GM19397 (cell line): ENCODE measurements around the gene CAPN15.

Experiments used
- ATAC-seq: cut with Tn5 transposase; IDR thresholded peaks from one replicate; pipeline ENCODE4 v1.9.1; 2021; ENCODE audit warnings: mild to moderate bottlenecking, moderate library complexity; ENCODE audit not compliant: unreplicated experiment

The CAPN15 gene

DNA sequence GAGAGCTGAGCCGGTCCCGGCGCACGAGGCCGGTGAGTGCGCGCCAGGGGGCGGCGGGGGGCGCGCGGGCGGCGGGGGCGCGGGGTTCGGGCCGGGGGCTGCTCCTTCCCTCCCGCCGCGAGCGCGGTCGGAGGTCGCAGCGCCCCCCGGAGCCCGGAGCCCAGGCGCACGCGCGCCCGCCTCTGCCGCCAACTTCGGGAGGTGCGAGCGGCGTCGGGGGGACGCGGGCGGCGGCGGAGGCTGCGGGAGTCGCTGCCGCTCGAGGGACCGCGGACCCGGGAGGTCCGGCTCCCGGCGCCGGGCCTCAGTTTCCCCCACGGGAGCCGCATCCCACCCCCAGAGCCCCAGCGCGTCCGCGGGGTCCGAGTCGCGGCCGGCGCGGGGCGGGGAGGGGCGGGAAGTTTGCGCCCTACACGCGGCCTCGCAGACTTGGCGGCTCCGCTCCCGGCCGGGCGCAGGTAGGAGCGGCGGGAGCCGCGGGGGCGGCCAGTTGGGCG lies 32.7 kb downstream of the CAPN15 start, which contains the start of gene PRR35:
Gene PRR35 (plus strand): TSS at position 191 of the 497 bp plus-strand sequence. CDS start 2,901 bp downstream, outside the sequence.
- ATAC-seq: no peak

DNA sequence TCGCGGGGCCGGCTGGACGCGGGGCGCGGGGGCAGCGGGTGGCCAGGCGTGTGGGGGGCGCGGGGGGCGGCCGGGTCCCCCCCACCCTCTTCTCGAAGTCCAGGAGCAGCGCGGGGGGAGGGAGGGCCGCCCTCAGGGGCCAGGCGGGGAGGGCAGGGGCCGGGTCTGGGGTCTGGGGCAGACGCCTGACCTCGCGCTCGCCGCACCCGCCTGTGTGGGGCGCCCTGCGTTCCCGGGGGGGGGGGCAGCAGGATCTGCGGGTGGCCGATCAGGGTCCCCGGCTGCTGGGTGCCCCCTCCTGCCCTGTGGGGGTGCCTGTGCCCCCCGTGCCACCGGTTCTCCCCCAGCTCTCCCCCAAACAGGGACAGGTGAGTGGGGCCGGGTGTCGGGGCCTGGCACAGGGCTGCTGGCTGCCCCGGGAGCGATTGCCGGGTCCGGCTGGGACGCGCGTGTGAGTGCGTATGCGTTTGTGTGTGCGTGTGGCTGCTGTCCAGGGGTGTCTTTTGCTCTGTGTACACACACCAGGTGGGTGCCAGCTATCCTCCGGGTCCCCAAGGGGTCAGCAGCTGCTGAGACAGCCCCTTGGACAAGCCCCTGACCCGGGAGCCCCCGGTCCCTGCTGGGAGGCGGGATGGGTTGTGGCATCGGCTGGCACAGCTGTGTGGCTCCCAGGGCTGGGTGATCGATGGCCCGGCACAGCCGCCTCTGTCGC lies 33.3 kb downstream of the CAPN15 start:
- ATAC-seq: no peak

DNA sequence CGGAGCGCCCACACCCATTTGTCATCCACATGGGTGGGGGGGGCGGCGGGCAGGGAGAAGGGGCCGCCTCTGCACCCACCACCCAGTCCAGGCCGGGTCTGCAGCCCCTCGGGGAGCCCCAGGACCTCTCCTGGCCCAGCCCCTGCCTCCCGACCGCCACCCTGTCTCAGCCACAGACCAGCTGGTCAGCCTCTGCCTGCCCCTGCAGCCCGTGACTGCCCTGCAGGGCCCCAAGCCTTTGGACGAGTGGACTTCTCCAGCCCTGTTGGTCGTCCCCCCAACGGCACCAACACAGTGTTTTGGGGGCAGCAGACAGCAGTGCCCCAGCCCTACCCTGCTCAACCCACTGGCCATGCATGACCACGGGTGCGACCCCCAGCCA lies 33.9 kb downstream of the CAPN15 start:
- ATAC-seq: no peak

DNA sequence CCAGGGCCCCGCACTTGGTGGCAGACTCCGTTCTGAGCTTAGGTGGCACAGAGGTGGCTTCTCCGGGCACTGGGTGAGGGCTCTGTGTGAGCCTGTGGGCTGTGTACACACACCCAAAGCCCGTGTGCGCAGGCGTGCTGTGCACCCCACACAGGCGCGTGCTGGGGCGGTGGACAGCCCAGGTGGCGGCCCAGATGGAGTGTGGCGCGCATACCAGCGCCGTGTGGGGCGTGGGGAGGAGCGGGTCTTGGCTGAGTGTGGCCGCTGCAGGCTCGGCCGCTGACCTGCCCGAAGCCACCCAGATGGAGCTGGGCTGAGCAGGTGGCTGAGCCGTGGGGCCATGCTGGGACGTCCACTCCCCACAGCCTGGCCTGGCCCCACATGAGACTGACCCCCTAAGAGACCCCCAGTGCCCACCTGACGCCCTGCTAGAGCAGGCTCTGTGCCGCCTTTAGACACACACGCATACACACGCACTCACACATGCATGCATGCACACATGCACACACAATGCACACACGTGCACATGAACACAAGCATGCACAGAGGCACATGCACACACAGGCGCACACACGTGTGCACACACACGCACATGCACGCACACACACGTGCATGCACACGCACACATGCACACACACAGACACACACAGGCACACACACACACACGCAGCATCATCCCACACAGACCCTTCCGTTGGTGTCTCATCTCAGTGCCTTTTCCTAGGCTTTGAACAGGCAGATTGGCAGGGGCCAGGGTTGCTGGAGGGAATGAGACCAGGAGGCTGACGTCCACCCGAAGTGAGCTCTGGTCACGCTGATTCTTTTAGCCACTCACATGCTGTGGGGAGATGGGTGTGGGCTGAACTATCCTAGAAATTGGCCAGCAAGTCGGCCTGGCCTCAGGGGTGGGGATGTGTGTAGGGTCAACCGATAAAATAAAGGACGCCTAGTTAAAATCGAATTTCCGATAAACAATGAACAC lies 34.7 kb downstream of the CAPN15 start:
- no peak for ATAC-seq

DNA sequence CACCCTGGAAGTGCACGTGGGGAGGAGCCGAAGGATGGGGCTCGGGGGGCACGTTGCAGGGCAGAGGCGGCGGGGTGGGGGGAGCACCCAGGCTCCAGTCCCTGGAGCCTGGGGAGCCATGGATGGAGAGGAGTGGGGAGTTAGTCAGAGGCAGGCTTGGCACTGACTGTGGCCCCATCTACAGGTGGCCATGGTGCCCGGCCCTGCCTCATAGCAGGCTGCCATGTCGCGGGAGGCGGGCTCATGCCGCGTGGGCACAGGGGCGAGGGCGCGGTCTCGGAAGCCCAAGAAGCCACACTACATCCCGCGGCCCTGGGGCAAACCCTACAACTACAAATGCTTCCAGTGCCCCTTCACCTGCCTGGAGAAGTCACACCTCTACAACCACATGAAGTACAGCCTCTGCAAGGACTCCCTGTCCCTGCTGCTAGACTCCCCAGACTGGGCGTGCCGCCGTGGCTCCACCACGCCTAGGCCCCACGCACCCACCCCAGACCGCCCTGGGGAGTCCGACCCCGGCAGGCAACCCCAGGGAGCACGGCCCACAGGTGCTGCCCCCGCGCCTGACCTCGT lies 35.6 kb downstream of the CAPN15 start:
- no peak for ATAC-seq

DNA sequence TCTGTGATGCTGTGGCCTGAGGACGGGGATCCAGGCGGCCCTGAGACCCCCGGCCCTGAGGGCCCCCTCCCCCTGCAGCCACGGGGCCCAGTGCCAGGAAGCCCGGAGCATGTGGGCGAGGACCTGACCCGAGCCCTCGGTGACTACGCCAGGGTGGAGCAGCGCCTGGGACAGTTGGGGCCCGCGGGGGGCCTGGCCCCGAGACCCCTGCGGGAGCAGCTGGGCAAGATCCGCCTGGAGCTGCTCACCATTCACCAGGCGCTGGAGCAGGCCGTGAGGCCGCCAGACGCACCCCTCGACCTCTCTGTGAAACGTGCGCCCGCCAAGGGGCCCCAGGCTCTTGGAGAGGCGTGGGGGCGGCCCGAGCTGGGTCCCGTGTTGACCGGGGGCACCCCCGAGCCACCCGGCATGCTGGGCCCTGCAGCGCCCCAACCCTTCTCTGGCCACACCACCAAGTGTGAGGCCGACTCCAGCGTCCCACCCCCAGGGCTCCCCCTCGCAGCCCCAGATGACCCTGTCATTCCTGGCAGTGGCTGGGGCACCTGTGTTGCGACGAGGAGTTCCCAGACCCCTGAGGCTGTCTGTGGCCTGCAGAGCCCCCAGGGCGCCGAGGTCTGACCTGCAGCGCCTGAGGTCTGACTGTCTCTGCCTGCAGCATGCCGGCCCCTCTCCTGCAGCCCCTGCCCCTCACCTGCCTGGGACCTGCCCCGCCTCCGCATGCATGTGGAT lies 37.3 kb downstream of the CAPN15 start:
- ATAC-seq: no peak

DNA sequence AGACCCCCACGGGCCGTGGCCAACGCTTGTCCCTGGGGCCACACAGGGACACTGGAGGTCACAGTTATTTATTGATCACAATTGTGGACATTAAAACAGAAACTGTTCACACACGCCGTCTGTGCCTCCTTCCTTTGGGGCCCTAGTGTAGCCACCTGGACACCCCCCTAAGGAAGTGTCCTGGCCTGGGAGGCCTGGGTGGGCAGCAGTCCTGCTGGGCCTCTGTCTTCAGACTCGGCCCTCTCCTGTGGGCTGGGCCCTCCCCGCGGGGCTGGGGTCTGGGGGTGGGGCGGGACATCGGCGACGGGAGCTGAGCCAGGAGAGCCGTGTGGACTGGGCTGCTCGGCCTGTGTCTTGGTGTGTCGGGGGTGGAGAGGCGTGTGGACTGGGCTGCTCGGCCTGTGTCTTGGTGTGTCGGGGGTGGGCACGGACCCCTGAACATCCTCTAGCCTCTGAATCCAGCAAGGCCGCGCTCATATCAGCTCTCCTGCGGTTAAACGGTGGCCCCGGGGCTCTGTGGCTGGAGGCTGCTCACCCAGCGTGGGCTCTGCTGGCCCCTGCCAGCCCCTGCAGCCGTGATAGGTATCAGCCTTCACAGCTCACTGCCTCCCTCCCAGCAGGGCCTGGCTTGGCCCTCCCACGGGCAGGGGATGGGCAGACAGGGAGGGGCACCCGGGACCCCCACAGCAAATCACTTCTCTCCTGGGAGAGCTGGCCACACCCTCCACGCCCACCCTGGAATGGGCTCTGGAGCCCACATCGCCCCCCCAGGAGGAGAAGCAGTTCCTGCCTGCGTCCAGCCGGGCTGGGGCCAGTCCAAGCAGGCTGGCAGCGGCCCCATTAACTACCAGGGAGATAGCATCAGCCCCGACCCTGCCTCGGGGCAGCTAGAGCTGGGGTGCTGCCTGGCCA lies 38.2 kb downstream of the CAPN15 start:
- ATAC-seq: no peak

DNA sequence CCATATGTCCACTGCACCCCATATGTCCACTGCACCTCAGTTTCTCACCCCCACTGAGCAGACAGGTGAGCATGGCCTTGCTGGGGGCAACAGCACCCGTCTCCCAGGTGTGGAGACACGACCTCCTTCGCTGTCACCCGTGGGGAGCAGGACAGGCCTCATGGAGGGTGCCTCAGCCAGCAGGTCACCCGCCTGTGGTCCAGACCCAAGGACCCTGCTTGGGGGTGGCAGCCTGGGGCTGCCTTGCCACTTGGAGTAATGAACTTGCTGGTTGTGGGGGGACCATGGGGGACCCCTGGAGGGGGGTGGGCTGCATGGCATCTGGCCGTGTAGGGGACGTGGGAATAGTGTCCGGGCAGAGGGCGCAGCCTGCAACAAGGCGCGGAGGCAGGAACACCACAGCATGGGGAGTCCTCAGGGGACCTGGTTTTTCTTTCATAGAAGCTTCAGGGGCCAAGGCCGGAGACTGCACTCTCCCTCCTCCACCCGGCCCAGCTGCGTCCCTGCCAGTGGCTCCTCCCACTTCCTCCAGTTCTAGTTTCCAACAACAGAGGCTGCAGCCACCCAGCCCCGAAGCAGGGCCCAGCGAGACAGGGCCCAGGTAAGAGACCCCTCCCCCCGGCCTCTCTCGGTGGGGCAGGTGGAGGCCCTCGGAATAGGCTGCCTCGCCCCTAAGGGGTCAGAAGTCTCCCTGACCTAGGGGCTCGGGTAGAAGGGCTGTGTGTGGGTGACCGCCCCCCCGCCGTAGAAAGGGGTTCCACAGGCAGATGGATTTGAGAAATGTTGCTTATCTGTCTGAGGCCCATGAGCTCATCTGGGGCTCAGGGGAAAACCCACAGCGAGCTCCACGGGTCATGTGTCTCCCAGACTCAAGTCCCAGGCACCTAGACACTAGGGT lies 39.2 kb downstream of the CAPN15 start, which contains the start of gene NHLRC4:
Gene NHLRC4 (plus strand): TSS at position 531 of the 898 bp plus-strand sequence. CDS start 1,043 bp downstream, outside the sequence.
- ATAC-seq: no peak

DNA sequence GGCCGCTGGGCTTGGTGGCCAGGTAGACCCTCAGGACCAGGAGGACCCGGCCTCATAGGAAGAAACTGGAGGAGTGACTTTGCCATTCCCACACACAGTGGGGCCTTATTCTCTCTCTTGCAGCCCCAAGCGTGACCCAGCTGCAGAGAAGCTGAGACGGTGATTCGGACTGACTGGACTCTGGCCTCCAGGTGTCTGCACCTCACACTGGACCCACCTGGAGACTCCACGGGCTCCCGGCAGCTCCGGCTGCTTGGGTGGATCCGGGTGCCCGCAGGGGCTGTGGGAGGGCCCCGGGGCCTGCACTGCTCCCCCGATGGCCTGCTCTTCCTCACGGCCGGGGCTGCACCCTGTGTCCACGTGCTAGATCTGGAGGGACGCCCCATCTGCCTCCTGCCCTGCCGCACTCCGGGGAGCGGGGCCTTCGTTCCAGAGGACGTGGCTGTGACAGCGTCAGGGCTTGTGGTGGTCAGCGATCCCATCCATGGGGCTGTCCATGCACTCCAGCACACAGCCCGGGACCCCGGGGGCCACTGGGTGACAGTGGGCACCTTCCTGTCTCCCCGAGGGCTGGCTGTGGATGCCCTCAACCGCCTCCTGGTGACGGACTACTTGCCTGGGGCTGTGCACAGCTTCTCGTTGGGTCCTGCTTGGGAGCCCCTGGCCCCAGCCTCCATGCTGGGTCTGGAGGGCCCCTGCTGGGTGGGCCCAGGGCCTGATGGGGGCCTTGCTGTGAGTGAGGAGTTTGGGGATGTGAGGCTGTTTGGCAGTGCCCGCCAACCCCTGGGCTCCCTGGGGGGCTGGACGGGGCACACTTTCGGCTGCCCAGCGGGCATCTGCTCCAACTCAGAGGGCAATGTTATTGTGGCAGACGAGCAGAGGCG lies 40.1 kb downstream of the CAPN15 start:
- ATAC-seq: no peak

DNA sequence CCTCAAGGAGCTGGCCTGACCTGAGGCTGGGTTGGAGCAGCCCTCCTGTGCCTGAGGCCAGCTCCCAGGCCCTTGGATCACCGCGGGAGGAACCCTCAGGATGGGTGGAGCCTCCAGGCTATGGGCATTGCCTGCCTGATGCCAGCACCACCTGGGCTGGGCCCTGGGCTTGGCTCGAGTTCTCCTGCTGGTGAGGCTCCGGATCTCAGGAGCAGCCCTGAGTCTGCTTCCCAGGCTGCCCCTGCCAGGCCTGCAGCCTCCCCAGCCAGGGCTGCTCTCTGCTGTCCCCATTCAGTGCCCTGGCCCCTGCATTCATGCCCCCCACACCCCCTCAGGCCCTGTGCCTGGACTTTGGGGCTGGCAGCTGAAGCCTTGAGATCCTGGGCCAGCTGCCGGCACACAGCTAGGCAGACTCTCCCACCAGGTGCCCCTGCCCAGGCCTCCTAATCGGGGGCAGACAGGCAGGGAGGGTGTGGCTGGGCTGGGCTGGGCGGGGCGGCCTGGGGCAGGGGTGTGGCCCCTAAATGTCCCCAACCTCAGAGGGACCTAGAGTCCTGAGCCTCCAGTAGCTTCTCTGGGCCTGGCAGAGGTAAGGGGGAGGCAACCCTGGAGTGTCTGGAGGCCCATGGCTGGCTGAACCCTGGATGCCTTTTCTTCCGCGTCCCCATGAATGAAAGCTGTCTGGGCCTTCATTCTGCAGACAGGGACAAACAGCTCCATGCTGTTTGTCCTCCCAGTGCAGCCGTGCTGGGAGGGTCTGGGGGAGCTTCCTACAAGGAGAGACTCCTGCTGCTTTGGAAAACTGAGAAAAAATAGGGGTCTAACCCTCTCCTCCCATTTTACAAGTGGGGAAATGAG lies 41.1 kb downstream of the CAPN15 start:
- ATAC-seq: no peak

DNA sequence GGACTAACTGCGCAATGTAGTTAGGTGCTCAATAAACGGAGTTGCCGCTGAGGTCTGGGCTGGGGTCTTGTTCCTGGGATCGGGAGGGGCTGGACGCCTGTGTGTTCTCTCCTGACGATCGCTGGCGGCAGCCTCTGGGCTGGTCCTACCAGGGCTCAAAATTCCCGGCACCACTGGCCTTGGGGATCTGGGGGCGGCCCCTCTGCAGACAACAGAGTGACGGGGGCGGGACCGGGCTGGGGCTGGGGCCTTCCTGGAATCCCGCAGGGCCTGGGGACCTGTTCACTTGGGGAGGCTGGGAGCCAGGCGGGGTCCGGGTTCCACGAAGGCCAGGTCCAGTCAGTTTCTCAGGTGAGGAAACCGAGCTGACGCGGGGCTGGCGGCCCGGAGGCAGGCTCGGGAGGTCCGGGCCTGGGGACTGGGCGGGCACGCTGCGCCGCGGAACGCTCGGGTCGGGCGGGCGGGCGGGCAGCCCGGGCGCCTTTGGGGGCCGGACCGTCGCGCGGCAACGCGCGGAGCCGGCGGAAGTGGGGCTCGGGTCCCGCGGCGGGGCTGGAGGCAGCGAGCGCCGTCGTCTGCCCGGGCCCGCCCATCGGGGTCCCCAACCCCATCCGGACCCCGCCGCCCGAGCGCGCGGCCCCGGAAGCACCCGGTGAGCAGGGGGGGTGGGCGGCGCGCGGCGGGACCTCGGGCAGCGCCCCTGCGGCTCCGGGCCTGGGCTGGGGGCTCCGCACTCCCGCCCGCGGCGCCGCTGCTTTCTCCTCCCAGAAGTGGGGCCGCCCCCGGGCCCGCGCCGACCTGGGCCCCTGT lies 42.1 kb downstream of the CAPN15 start, which contains the start of gene PIGQ:
Gene PIGQ (plus strand): TSS at position 524 of the 810 bp plus-strand sequence. CDS start 4,107 bp downstream, outside the sequence.
- no peak for ATAC-seq

DNA sequence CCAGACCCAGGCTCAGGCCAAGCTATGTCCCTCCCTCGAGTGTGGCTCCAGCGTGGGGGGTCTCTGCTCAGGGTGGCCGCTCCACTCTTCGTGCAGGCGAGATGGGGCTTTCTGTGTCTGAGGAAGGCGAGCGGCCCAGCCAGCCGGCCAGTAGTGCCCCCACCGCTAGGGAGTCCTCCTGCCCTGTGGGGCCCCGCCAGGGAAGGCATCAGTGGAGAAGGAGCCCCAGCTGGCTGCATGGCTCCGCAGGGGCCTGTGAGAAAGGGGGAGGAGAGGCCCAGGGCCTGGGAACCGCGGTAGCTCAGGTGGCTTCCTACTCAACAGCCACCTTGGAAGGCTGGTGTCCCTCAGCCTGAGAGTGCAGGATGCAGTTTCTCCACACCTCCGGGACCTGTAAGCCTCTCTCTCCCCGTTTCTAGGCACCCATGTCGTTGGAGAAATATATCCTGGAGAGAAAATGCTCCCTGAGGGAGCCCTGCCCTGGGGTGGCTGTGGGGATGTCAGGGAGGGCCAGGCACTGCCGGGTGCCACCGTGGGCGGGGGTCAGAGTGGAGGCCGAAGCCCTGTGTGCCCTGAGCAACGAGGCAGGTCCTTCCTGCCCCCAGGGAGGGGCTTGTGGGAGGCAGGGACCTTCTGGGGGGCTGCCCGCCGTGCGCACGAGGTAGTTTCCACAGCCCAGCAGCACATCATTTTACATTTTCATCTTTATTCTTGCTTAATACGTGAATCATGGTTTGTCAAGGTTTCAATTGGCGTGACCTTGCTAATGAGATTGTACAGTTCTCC lies 45.5 kb downstream of the CAPN15 start:
- no peak for ATAC-seq

DNA sequence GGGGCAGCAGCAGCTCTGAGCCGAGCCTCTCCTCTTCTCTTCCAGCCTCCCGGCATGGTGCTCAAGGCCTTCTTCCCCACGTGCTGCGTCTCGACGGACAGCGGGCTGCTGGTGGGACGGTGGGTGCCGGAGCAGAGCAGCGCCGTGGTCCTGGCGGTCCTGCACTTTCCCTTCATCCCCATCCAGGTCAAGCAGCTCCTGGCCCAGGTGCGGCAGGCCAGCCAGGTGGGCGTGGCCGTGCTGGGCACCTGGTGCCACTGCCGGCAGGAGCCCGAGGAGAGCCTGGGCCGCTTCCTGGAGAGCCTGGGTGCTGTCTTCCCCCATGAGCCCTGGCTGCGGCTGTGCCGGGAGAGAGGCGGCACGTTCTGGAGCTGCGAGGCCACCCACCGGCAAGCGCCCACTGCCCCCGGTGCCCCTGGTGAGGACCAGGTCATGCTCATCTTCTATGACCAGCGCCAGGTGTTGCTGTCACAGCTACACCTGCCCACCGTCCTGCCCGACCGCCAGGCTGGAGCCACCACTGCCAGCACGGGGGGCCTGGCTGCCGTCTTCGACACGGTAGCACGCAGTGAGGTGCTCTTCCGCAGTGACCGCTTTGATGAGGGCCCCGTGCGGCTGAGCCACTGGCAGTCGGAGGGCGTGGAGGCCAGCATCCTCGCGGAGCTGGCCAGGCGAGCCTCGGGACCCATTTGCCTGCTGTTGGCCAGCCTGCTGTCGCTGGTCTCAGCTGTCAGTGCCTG lies 46.7 kb downstream of the CAPN15 start:
- ATAC-seq: no peak
